ENCODE measurements around the gene KLHL36.

The KLHL36 gene

DNA sequence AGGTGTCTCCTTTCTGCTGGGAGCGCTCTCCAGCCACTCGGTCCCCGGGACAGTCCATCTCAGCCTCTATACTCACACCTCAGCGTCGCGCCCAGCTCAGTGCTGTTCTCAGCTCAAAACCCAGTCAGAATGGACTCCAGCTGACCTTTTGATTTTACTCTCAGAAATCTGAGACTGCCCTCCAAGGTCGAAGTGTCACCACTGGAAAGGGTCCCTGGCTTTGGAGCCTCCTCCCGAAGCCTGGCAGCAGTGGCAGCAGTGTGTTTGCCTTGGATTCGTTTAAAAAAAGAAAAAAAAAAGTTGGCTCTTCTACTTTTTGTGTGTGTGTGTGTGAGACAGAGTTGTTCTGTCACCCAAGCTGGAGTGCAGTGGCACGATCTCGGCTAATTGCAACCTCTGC lies 10.4 kb downstream of the KLHL36 start:
- Histone ChIP-seq H3K9me3 (ENCODE audit: insufficient read depth, low read length) (no peaks in the 10 kb centered on the region), H3K4me1 (ENCODE audit: insufficient read depth, insufficient read length) (peaks cover 7% of the 10 kb centered on the region), H3K9ac (ENCODE audit: insufficient read length, low read depth) (no peak overlapping the region), H3K4me3 (ENCODE audit: insufficient read length, low read depth) (no peak overlapping the region), H3K36me3 (ENCODE audit: insufficient read depth, insufficient read length, low read length) (peaks cover 69% of the 10 kb centered on the region), H3K27me3 (ENCODE audit: insufficient read depth, insufficient read length) (no peaks in the 10 kb centered on the region)
- TF ChIP-seq SUZ12 (IDR thresholded peaks at IDR 0.05; ENCODE audit: extremely low read depth, insufficient read depth, insufficient read length) = no peak
- no peak for TF ChIP-seq ZNF274 (IDR thresholded peaks at IDR 0.05; ENCODE audit: low read depth, low read length)
- TF ChIP-seq YY1 (IDR thresholded peaks at IDR 0.05; ENCODE audit: insufficient read depth, insufficient read length) = no peak
- no peak for DNase-seq (ENCODE audit: low read depth, low spot score)

DNA sequence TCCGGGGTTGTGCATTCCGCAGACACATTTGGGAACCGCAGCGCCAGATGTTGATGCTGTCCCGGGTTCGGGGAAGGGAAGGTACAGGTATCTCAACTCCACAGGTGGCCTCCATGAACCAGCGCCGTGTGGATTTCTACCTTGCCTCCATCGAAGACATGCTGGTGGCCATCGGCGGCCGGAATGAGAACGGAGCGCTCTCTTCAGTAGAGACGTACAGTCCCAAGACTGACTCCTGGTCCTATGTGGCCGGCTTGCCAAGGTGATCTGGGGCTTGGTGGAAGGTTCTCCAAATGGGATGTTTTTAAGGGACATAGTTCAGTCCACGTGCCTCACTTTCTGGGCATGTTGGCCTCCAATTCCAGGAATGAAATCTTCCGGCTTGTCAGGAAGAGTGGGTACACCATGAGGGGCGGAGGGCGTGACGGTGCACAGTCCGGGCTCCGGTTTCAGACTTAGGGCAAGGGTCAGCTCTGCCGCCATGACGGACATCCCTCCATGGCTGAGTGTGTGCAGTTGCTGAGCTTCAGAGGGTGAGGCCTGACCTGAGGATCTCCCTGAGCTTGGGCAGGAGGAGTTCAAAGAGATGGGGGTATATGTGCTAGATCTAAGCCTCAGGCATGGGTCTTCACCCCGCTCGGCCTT lies 11.5 kb downstream of the KLHL36 start:
- no peak for TF ChIP-seq YY1 (IDR thresholded peaks at IDR 0.05; ENCODE audit: insufficient read depth, insufficient read length)
- no peak for TF ChIP-seq ZNF274 (IDR thresholded peaks at IDR 0.05; ENCODE audit: low read depth, low read length)
- no peak for TF ChIP-seq SUZ12 (IDR thresholded peaks at IDR 0.05; ENCODE audit: extremely low read depth, insufficient read depth, insufficient read length)
- no peaks in the 10 kb centered on the region for H3K9me3 ChIP-seq (ENCODE audit: insufficient read depth, low read length)
- peaks cover 7% of the 10 kb centered on the region for H3K4me1 ChIP-seq (ENCODE audit: insufficient read depth, insufficient read length)
- no peak for DNase-seq (ENCODE audit: low read depth, low spot score)
- H3K27me3 ChIP-seq (ENCODE audit: insufficient read depth, insufficient read length) = no peaks in the 10 kb centered on the region
- no peak overlapping the region for H3K9ac ChIP-seq (ENCODE audit: insufficient read length, low read depth)
- no peak overlapping the region for H3K4me3 ChIP-seq (ENCODE audit: insufficient read length, low read depth)
- H3K36me3 ChIP-seq (ENCODE audit: insufficient read depth, insufficient read length, low read length) = peaks cover 66% of the 10 kb centered on the region

DNA sequence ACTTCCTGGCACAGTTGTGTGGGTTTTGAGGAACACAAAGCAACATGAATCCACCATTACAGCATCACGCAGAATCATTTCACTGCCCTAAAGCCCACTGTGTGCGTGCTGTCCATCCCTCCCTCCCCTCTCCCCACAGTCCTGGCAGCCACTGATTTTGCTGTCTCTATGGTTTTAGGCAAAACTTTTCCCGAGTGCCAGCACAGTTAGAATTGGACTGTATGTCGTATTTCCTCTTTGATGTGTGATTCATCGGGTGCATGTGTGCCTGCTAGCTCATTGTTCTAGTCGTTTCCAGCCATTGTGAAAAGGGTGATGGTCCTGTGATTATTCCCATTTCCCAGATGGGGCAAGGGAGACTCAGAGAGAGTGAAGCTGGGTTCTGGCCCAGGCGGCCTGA lies 12.7 kb downstream of the KLHL36 start:
- Histone ChIP-seq H3K9me3 (ENCODE audit: insufficient read depth, low read length) (no peaks in the 10 kb centered on the region), H3K9ac (ENCODE audit: insufficient read length, low read depth) (no peak overlapping the region), H3K27me3 (ENCODE audit: insufficient read depth, insufficient read length) (no peaks in the 10 kb centered on the region), H3K4me3 (ENCODE audit: insufficient read length, low read depth) (no peak overlapping the region), H3K4me1 (ENCODE audit: insufficient read depth, insufficient read length) (peaks cover 10% of the 10 kb centered on the region), H3K36me3 (ENCODE audit: insufficient read depth, insufficient read length, low read length) (peaks cover 72% of the 10 kb centered on the region)
- TF ChIP-seq SUZ12 (IDR thresholded peaks at IDR 0.05; ENCODE audit: extremely low read depth, insufficient read depth, insufficient read length) (no peak), ZNF274 (IDR thresholded peaks at IDR 0.05; ENCODE audit: low read depth, low read length) (no peak), YY1 (IDR thresholded peaks at IDR 0.05; ENCODE audit: insufficient read depth, insufficient read length) (no peak)
- no peak for DNase-seq (ENCODE audit: low read depth, low spot score)

DNA sequence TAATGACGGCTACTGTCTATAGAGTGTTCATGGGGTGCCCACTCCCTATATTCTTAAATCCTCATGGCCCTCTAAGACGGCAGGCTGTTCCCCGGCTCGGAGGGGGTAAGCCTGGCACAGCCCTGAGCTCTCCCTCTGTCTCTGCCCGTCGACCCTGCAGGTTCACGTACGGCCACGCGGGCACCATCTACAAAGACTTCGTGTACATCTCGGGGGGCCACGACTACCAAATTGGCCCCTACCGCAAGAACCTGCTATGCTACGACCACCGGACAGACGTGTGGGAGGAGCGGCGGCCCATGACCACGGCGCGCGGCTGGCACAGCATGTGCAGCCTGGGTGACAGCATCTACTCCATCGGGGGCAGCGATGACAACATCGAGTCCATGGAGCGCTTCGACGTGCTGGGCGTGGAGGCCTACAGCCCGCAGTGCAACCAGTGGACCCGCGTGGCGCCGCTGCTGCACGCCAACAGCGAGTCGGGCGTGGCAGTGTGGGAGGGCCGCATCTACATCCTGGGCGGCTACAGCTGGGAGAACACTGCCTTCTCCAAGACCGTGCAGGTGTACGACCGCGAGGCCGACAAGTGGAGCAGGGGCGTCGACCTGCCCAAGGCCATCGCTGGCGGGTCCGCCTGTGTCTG lies 13.2 kb downstream of the KLHL36 start:
- Histone ChIP-seq H3K9ac (ENCODE audit: insufficient read length, low read depth) (no peak overlapping the region), H3K27me3 (ENCODE audit: insufficient read depth, insufficient read length) (no peaks in the 10 kb centered on the region), H3K4me1 (ENCODE audit: insufficient read depth, insufficient read length) (peaks cover 10% of the 10 kb centered on the region), H3K4me3 (ENCODE audit: insufficient read length, low read depth) (no peak overlapping the region), H3K9me3 (ENCODE audit: insufficient read depth, low read length) (no peaks in the 10 kb centered on the region), H3K36me3 (ENCODE audit: insufficient read depth, insufficient read length, low read length) (peaks cover 75% of the 10 kb centered on the region)
- TF ChIP-seq YY1 (IDR thresholded peaks at IDR 0.05; ENCODE audit: insufficient read depth, insufficient read length) (no peak), ZNF274 (IDR thresholded peaks at IDR 0.05; ENCODE audit: low read depth, low read length) (no peak), SUZ12 (IDR thresholded peaks at IDR 0.05; ENCODE audit: extremely low read depth, insufficient read depth, insufficient read length) (no peak)
- DNase-seq (ENCODE audit: low read depth, low spot score) = no peak

DNA sequence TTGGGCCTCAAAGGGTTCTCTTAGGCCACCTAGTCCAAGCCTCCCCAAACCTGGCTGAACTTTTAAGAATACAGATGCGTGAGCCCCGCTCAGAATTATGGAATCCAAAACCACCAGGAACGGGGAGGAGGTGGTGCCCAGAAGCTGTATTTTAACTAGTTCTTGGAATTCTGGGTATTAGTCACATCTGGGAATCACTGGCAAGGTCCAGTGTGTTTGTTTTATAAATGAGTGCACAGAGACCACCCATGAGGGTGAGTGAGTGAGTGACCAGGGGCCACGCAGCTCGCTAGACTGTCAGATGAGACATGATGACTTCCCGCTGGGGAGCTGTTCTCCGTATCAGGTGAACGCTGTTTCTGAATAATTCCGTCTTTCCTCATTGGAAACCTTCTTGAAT lies 14.2 kb downstream of the KLHL36 start:
- DNase-seq (ENCODE audit: low read depth, low spot score) = no peak

DNA sequence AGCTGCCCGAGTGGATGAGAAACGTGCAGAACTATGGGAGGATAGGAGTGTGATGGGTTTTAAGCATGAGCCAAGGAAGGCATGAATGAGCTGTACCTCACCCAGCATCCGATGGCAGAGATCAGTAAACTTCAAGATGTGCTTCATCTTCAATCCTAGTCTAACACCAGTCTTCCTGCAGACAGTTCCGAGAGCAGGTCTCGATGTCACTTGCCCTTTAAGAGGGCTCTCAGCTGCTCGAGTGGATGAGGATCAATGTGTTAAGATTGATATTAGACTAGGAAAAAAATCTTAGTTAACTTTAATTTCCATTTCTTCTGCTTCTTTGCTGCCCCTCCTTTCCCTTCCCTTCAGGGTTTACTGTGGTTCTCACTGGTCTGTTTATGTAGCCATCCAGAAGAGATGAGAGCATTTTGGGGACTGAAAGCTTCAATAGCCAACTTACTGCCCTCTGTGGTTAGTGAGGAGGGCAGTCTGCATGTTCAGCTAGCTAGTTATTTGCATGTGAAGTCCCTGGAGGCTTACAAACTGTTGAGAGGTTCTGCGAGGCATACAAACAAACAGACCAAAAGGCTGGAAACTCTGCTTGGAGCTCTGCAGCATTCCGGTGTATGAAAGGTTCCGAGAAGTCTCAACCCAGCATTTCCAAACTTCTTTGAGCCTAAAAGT lies 15.3 kb downstream of the KLHL36 start:
- Histone ChIP-seq H3K27me3 (ENCODE audit: insufficient read depth, insufficient read length) (no peaks in the 10 kb centered on the region), H3K36me3 (ENCODE audit: insufficient read depth, insufficient read length, low read length) (peaks cover 57% of the 10 kb centered on the region), H3K4me1 (ENCODE audit: insufficient read depth, insufficient read length) (peaks cover 13% of the 10 kb centered on the region), H3K9ac (ENCODE audit: insufficient read length, low read depth) (peak overlapping the region; percentile 2), H3K4me3 (ENCODE audit: insufficient read length, low read depth) (no peak overlapping the region), H3K9me3 (ENCODE audit: insufficient read depth, low read length) (no peaks in the 10 kb centered on the region)
- DNase-seq (ENCODE audit: low read depth, low spot score) = no peak
- TF ChIP-seq SUZ12 (IDR thresholded peaks at IDR 0.05; ENCODE audit: extremely low read depth, insufficient read depth, insufficient read length) (no peak), YY1 (IDR thresholded peaks at IDR 0.05; ENCODE audit: insufficient read depth, insufficient read length) (no peak), ZNF274 (IDR thresholded peaks at IDR 0.05; ENCODE audit: low read depth, low read length) (no peak)

More for the DNA sequence above, 14.2 kb downstream of the KLHL36 start:
- H3K4me1 ChIP-seq (ENCODE audit: insufficient read depth, insufficient read length) = peaks cover 10% of the 10 kb centered on the region
- TF ChIP-seq SUZ12 (IDR thresholded peaks at IDR 0.05; ENCODE audit: extremely low read depth, insufficient read depth, insufficient read length) (no peak), ZNF274 (IDR thresholded peaks at IDR 0.05; ENCODE audit: low read depth, low read length) (no peak)
- no peak overlapping the region for H3K4me3 ChIP-seq (ENCODE audit: insufficient read length, low read depth)
- H3K36me3 ChIP-seq (ENCODE audit: insufficient read depth, insufficient read length, low read length) = peaks cover 68% of the 10 kb centered on the region
- H3K27me3 ChIP-seq (ENCODE audit: insufficient read depth, insufficient read length) = no peaks in the 10 kb centered on the region
- no peaks in the 10 kb centered on the region for H3K9me3 ChIP-seq (ENCODE audit: insufficient read depth, low read length)
- no peak overlapping the region for H3K9ac ChIP-seq (ENCODE audit: insufficient read length, low read depth)

DNA sequence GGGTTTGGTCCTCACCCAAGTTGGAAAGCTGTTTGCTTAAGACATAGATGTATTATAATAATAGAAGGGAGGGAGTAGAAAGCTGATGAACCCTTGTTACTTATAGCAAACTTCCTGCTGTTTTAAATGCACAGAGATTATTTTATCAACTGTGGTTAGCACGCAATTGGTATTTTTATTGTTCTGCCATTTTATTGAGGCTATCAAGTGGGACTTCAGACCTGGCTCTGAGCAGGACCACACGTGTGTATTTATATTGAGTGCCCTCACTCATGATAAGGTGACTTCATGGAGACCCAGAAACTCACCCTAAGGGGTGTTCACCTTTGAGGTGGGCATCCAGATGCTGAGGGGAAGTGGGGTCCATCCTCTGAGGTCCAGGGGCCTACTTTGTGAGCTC lies 17.0 kb downstream of the KLHL36 start:
- TF ChIP-seq YY1 (IDR thresholded peaks at IDR 0.05; ENCODE audit: insufficient read depth, insufficient read length) (no peak), SUZ12 (IDR thresholded peaks at IDR 0.05; ENCODE audit: extremely low read depth, insufficient read depth, insufficient read length) (no peak), ZNF274 (IDR thresholded peaks at IDR 0.05; ENCODE audit: low read depth, low read length) (no peak)
- H3K36me3 ChIP-seq (ENCODE audit: insufficient read depth, insufficient read length, low read length) = peaks cover 41% of the 10 kb centered on the region
- no peak overlapping the region for H3K9ac ChIP-seq (ENCODE audit: insufficient read length, low read depth)
- no peak overlapping the region for H3K4me3 ChIP-seq (ENCODE audit: insufficient read length, low read depth)
- H3K27me3 ChIP-seq (ENCODE audit: insufficient read depth, insufficient read length) = no peaks in the 10 kb centered on the region
- peaks cover 17% of the 10 kb centered on the region for H3K4me1 ChIP-seq (ENCODE audit: insufficient read depth, insufficient read length)
- H3K9me3 ChIP-seq (ENCODE audit: insufficient read depth, low read length) = no peaks in the 10 kb centered on the region
- DNase-seq (ENCODE audit: low read depth, low spot score) = no peak
